HG02943 (cell line): ENCODE measurements around the gene IMPG1.
"Not testable (repeated sequence)": the region's sequence is repeated elsewhere in the genome, so short reads cannot be mapped to it uniquely, and the experiment has no call there.

Experiments
- ATAC-seq: cut with Tn5 transposase; IDR thresholded peaks from one replicate; pipeline ENCODE4 v1.9.1; 2021; ENCODE audit warnings: mild to moderate bottlenecking, low read depth, moderate library complexity; ENCODE audit not compliant: unreplicated experiment

The IMPG1 gene

GRCh38 chr6:75900216-75900615, 172.2 kb downstream of the IMPG1 start:
- not testable (repeated sequence) for ATAC-seq

- no peak for ATAC-seq
Observed at GRCh38 chr6:75896526-75896925, 175.9 kb downstream of the IMPG1 start.

GRCh38 chr6:75893776-75894152, 178.7 kb downstream of the IMPG1 start:
- no peak for ATAC-seq

GRCh38 chr6:75893058-75893775, 179.2 kb downstream of the IMPG1 start:
- no peak for ATAC-seq

- no peak for ATAC-seq
Observed at GRCh38 chr6:75892384-75892783, 180.1 kb downstream of the IMPG1 start.

GRCh38 chr6:75884822-75885221, 187.6 kb downstream of the IMPG1 start:
- ATAC-seq = no peak

GRCh38 chr6:75882734-75883133, 189.7 kb downstream of the IMPG1 start:
- ATAC-seq = no peak

GRCh38 chr6:75880305-75880704, 192.2 kb downstream of the IMPG1 start:
- no peak for ATAC-seq

- ATAC-seq = no peak
Observed at GRCh38 chr6:75876152-75876551, 196.3 kb downstream of the IMPG1 start.

GRCh38 chr6:75874224-75874623, 198.2 kb downstream of the IMPG1 start:
- no peak for ATAC-seq
